Dedifferentiated amniotic fluid mesenchymal stem cell (primary cell): ENCODE data around the gene HLA-DPB1.
A peak's percentile ranks its signal among the peaks of the same experiment; 100 is the strongest.

ENCODE experiments used
- DNase-seq: peaks from one replicate; pipeline ENCODE4 v3.0.0-alpha.2; 2016; ENCODE audit errors: extremely low spot score

The HLA-DPB1 gene

GRCh38 chr6:33103776-33104175, 28.0 kb downstream of the HLA-DPB1 start:
- no peak for DNase-seq

DNA sequence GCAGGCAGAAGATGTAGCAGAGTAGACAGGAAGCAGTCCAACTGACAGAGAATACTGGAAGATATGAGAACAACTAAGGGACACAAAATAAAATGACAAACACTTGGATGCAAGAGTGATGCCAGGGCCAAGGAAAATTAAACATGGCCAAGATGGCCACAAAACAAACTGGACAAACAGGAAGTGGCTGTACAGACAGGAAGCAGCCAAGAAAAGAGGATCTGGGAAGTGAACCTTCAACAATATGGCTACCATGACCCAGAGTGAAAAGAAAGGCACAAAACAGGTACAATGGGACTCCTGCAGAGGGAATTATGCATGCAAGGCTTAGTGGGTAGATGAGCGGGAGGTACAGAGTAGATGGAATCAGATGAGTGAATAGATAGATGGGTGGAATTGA, 29.1 kb downstream of the HLA-DPB1 start:
- DNase-seq, result no peak

DNA sequence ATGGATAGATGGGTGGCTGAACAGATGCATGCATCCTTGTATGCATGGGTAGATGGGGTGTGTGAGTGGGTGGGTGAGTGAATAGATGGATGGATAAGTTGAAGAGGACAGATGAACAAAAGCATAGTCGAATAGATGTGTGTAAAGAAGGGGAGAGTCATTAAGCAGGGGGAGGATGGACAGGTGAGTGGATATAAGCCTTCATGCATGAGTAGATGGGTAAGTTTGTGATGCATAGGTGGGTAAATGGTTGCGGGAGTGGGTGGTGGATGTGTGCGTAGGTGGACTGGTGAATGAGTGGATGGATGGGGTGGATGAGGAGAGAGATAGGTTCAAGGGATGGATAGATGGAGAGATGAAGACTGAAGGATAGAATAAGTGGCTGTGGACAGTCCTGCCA, 29.6 kb downstream of the HLA-DPB1 start:
- no peak for DNase-seq

DNA sequence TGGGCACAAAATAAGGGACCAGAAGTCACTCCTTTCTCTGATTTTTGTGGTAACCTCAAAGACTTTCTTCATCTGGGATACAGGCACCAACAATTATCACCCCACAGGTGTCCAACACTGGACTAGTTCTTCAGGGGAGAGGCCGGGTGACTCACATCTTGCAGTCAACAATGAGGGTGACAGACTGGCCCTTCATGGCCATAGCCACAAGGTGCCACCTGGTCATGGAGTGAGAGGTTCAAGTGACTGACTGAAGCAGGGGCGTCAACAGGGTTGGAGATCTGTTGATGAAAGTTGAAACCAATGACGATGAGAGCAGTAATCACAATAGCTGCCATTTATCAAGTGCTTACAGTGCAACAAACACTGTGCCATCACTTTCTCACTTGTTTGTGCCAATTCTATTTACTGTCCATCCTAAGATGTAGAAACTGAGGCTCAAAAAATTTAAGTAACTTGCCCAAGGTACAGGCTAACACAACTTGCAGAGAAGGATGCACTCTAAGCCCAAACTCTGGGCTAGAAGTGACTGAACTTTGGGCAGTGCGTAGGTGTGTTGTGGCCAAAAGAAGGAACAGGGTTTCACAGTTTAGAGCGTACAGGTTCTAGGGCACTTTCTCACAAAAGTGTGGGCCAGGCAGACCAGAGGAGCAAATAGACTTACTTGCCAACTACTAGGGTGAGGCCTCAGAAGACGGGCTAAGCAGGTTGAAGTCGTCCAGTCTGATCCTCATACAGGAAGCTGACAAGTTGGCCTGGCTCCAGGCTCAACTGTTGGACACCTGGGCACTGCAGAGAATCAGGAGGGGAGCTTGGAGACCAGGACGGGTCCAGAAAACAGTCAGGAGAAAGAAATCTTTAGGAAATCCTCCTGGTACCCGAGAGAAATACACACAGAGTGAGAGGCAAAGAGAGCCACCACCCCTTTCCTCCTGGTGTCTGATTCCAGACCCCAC, 30.4 kb downstream of the HLA-DPB1 start:
- no peak for DNase-seq

DNA sequence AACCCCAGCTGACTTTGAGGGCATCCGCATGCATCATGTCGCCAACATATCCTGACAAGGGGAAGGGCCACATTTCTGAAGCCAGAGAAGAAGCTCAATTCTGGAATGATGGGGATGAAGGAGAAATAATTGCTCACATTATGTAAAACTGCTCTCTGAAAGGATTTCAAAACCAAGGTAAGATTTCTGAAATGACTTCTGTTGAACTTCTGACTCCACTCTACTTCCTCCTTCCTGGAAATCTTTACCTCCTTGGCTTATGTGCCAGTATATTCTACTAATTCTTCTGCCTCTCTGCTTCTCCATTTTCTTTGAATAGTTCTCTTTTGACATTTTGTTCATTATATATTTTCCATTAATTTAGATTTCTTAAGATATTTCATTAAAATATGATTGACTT, 31.9 kb downstream of the HLA-DPB1 start:
- no peak for DNase-seq

DNA sequence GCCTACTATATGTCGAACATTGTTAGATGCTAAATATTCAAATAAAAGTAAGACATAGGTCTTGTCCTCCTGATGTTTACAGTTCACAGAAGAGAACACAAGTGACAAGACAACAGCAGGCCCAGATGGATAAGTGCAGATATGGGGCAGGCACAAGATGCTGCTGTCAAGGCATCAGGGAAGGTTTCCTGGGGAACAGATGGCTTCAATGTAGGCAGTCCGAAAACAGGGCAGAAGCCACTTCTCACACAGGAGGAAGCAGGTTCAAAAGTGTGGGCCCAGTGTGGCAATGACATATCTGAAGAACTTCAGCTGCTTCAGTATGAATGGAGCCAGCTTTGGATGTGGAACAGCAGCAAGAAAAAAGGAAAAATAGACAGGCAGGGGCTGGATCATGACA, 32.5 kb downstream of the HLA-DPB1 start:
- DNase-seq, result no peak

- DNase-seq, result no peak
Observed at GRCh38 chr6:33112148-33112547, 36.4 kb downstream of the HLA-DPB1 start.

DNA sequence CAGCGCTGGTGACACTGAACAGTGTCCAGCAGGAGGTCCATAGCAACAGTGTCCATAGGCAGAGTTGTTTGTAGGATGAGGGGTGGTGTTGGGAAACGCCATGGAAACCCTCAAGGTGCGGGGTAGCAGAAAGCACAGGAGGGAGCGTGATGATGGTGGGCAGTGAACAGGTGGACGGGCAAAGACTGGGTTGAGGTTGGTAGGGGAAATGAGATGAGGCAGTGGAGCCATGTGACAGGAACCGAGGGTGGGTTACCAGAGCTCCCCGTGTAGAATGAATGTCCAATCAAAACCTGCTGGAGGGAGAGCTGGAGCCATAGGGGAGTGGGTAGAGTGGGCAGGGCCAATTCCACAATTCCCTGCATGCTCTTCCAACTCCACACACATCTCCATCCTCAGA, 38.0 kb downstream of the HLA-DPB1 start:
- DNase-seq, result no peak

GRCh38 chr6:33114406-33114805, 38.6 kb downstream of the HLA-DPB1 start:
- DNase-seq, result no peak

GRCh38 chr6:33116417-33116816, 40.6 kb downstream of the HLA-DPB1 start:
- DNase-seq, result no peak

DNA sequence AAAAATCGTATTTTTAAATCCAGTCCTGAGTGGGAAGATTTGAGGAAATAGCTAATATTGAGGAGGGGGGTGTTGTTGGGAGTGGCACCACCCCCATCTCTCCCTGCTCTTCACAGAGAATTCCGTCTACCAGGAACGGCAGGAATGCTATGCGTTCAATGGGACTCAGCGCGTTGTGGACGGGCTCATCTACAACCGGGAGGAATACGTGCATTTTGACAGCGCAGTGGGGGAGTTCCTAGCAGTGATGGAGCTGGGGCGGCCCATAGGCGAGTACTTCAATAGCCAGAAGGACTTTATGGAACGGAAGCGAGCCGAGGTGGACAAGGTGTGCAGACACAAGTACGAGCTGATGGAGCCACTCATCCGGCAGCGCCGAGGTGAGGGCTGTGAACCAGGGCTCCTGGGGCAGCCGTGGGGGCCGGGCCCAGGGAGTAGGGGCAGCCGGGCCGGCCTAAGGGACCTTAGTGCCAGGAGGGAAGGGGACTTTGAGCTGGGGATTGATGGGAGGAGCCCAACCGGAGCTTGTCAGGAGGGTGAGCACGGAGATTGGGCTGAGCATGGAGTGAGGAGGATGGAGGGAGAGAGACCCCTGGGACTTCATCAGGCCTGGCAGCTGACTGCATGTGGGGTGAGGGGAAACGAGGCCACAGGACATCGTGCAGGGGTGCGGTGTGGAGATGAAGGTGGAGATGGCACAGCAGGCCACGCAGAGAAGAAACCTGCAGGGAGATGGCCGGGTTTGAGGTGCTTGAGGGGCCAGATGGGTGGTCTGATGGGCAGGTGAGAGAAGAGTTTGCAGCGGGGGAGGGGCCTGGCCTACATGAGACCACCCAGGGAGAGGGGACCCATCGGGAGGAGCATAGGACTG, 41.3 kb downstream of the HLA-DPB1 start:
- no peak for DNase-seq

DNA sequence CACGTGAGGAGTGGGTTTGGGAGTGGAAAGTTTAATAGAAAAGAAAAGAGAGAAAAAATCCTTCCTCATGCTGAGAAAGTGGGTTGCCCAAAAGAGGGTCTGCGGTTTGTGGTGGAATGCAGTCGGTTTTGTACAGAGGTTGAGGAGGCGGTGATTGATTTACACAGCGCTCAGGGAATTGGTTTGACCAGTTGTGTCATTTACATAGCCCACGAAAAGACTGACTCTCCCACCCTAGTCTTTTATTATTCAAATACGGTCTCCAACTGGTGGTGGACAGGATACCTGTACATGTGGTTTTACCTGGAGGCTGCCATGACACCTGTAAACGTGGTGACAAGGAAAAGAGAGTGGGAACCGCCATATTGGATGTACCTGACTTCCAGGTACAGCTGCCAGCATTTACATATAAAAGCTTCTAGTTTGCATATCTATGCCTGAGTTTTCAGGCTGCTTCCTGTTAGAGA, 42.1 kb downstream of the HLA-DPB1 start:
- no peak for DNase-seq

DNA sequence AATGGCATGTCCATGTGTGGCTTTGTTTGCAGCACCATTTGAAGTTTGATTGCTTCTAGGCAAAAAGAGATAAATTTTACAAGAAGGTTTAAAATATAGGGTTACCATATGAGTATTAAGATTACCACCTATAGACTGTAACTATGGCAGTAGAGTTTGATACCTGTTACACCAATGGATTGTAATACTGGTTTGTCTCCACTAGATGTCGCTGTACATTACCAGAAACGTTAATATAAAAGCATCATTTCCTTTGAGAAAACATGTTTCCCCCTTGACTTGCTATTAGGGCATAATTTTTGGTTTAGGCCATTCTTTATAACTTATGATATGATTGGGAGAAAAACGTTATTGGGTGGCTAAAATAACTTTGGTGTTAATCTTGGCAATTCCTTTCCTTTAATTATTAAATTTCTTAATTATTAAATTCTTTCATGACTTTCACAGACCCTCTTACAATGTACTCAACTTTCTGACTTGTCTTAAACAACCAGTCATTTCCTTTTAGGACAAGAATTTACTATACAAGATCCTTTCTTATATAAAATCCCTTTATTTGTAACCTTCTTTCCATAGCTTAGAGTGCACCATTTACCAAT, 42.8 kb downstream of the HLA-DPB1 start:
- DNase-seq, result peak; percentile 61

- DNase-seq, result no peak
Observed at GRCh38 chr6:33120001-33120400, 44.2 kb downstream of the HLA-DPB1 start.

GRCh38 chr6:33123181-33123580, 47.4 kb downstream of the HLA-DPB1 start:
- DNase-seq, result no peak

DNA sequence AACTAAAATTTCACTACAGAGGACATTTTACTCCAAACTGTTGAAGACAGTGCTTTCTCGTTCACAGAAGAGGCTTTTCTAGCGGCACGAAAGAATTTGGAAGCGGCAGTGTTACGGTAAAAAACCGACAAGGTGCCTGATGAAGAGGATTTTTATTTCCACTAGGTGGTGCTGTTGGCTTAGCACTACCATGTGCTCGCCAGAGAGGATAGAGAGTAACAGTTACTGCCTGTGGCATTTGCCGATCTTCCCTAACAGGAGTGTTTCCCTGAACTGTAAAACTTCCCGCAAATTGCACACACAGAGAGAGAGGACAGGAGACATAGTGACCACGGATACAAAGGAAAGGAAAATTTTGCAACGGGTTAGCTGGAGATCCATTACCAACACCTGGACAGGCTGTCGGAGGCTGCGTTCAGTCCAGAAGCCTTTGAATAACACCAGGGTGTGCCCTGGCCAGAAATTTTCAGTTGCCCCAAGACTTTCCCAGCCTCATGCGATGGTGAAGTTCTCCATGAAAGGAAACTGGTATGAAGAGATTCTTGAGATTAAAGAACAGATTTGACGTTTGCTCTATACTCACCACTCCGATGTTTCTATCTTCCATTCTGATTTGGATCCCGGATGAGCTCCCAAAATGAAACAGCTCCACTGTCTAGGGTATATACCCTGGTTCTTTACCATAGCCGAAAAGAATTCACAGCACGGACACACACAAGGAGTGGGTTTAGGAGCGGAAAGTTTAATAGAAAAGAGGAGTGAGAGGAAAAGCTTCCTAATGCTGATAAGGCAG, 48.1 kb downstream of the HLA-DPB1 start:
- DNase-seq, result no peak

DNA sequence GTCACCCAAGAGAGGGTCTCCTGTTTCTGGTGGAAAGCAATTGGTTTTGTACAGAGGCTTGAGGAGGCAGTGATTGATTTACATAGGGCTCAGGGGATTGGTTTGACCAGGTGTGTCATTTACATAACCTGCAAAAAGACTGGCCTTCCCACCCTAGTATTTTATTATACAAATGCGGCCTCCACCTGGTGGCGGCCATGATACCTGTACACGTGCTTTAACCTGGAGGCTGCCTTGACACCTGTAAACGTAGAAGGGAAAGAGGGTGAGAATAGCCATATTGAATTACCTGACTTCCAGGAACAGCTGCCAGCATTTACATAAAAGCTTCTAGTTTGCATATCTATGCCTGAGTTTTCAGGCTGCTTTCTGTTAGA, 48.7 kb downstream of the HLA-DPB1 start:
- no peak for DNase-seq

GRCh38 chr6:33124947-33125346, 49.2 kb downstream of the HLA-DPB1 start:
- no peak for DNase-seq

DNA sequence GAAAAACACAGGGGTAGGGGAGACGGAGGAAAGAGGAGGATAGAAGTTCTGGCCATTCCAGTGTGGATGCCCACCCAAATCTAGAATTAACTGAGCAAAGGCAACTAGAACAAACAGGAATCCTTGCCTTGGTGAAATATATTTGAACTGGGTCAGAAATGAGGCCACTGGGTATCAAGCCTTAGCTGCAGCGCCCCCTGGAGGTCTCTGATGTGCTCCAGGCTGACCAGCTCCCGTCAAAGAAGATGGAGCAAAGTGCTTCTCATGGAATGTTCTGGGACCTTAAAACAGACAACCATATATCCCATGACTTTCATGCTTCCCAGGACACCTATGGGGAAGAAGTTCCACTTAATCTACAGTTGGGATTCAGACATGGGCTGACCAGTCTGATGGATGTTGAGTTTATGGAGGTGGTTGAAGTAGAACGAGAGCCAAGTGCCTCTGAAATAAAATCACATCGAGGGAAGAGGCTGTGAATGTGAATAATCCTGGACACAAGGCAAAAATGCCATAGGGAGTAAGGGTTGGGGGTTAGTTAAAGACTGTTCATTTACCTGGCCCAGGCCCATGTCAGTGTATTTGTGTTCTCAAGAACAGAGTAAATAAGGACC, 50.4 kb downstream of the HLA-DPB1 start:
- DNase-seq, result no peak

GRCh38 chr6:33128318-33128717, 52.5 kb downstream of the HLA-DPB1 start:
- DNase-seq, result no peak

DNA sequence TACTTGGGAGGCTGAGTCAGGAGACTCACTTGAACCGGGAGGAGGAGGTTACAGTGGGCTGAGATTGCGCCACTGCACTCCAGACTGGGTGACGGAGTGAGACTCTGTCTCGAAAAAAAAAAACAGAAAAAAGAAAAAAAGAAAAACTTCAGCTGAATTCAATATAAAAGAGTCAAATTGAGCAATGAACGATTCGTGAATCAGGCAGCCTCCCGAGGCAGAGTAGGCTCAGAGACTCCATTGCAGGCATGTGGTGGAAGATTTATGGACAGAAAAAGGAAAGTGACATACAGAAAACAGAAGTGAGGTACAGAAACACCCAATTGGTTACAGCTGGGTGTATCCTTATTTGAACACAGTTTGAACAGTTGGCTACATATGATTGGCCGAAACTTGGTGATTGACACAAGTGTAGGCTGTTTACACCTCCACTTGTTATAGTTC, 56.3 kb downstream of the HLA-DPB1 start:
- no peak for DNase-seq
